Measurements from ENCODE around the gene RLN3. TPM values are rescaled to one million over a fixed set of nuclear protein-coding genes. Genes with fewer than 3 reads are reported as not detected.
A peak's percentile ranks its signal among the peaks of the same experiment; 100 is the strongest.

The RLN3 gene
- total and polyA plus RNA-seq, 2 experiments from 2014 or later = not detected

GRCh38 chr19:14072535-14073260 is 44.8 kb downstream of the RLN3 start, which contains the start of gene MISP3:
Gene MISP3 (plus strand): TSS chr19:14072786. CDS start chr19:14073310, 524 bp downstream.
- no peaks in the 10 kb centered on the region for H3K36me3 ChIP-seq (ENCODE audit: low read depth)
- no peaks in the 10 kb centered on the region for H3K9me2 ChIP-seq (ENCODE audit: insufficient read depth)
- H3K27ac ChIP-seq = peak within 1 kb of the TSS; percentile 40
- peak within 1 kb of the TSS; percentile 92 for H3K4me3 ChIP-seq
- peak within 1 kb of the TSS; percentile 76 for H3K9ac ChIP-seq
- peak within 1 kb of the TSS; percentile 97 for H2AFZ ChIP-seq
- H3K4me2 ChIP-seq (ENCODE audit: unreplicated experiment) = peak within 1 kb of the TSS; percentile 95
- H3K4me1 ChIP-seq (ENCODE audit: insufficient read depth) = peaks cover 6% of the 10 kb centered on the region
- no peaks in the 10 kb centered on the region for H3K79me2 ChIP-seq (ENCODE audit: insufficient read depth)
- peak; percentile 62 for DNase-seq
- H4K20me1 ChIP-seq (ENCODE audit: insufficient read depth) = no peaks in the 10 kb centered on the region
- H3K9me3 ChIP-seq (ENCODE audit: low read depth) = no peaks in the 10 kb centered on the region
- no peaks in the 10 kb centered on the region for H3K27me3 ChIP-seq (replicated peaks; ENCODE audit: insufficient read depth)
- WGBS, 2 experiments (ENCODE audit: low coverage in 1 of 2, low lambda C conversion rate in 2 of 2, missing lambda C conversion rate in 2 of 2) = 3% methylated on average over 32 to 36 of the region's 51 CpGs
- in situ Hi-C loops (cut with MboI) = loop anchor here (10.0 kb wide), 1 partner anchor 188 kb away; no protein-coding TSS in a partner anchor
- no peaks in the 10 kb centered on the region for H3F3A ChIP-seq (ENCODE audit: insufficient read depth)
- TF ChIP-seq EZH2 (IDR thresholded peaks at IDR 0.05; ENCODE audit: insufficient read depth, poor library complexity, severe bottlenecking) (no peak), EZH2phosphoT487 (IDR thresholded peaks at IDR 0.05; ENCODE audit: insufficient read depth, low read depth) (no peak)

- Histone ChIP-seq H3K4me1 (ENCODE audit: insufficient read depth) (peaks cover 6% of the 10 kb centered on the region), H3K36me3 (ENCODE audit: low read depth) (no peaks in the 10 kb centered on the region), H3K9me2 (ENCODE audit: insufficient read depth) (no peaks in the 10 kb centered on the region), H3K4me3 (peak overlapping the region; percentile 92), H3K9ac (peak overlapping the region; percentile 76), H3K4me2 (ENCODE audit: unreplicated experiment) (peak overlapping the region; percentile 95), H3K27ac (peak overlapping the region; percentile 40), H3F3A (ENCODE audit: insufficient read depth) (no peaks in the 10 kb centered on the region), H2AFZ (peak overlapping the region; percentile 97), H3K9me3 (ENCODE audit: low read depth) (no peaks in the 10 kb centered on the region), H3K27me3 (replicated peaks; ENCODE audit: insufficient read depth) (no peaks in the 10 kb centered on the region), H3K79me2 (ENCODE audit: insufficient read depth) (no peaks in the 10 kb centered on the region), H4K20me1 (ENCODE audit: insufficient read depth) (no peaks in the 10 kb centered on the region)
- WGBS, 2 experiments (ENCODE audit: low coverage in 1 of 2, low lambda C conversion rate in 2 of 2, missing lambda C conversion rate in 2 of 2) = 1% methylated on average over 52 to 56 of the region's 106 CpGs
- TF ChIP-seq EZH2phosphoT487 (IDR thresholded peaks at IDR 0.05; ENCODE audit: insufficient read depth, low read depth) (no peak), EZH2 (IDR thresholded peaks at IDR 0.05; ENCODE audit: insufficient read depth, poor library complexity, severe bottlenecking) (no peak)
- in situ Hi-C loops (cut with MboI) = loop anchor here (10.0 kb wide), 1 partner anchor 189 kb away; no protein-coding TSS in a partner anchor
- DNase-seq = peak; percentile 92
Measured at GRCh38 chr19:14073261-14073924, 45.4 kb downstream of the RLN3 start.

- H3K4me3 ChIP-seq = peak overlapping the region; percentile 92
- DNase-seq = peak; percentile 59
- H4K20me1 ChIP-seq (ENCODE audit: insufficient read depth) = no peaks in the 10 kb centered on the region
- peak overlapping the region; percentile 95 for H3K4me2 ChIP-seq (ENCODE audit: unreplicated experiment)
- H3K27ac ChIP-seq = peak overlapping the region; percentile 40
- no peaks in the 10 kb centered on the region; the same call in 1 of the 2 replicates for H3K79me2 ChIP-seq (ENCODE audit: insufficient read depth)
- no peaks in the 10 kb centered on the region for H3F3A ChIP-seq (ENCODE audit: insufficient read depth)
- peak overlapping the region; percentile 76 for H3K9ac ChIP-seq
- no peak for TF ChIP-seq EZH2phosphoT487 (IDR thresholded peaks at IDR 0.05; ENCODE audit: insufficient read depth, low read depth)
- no peak for TF ChIP-seq EZH2 (IDR thresholded peaks at IDR 0.05; ENCODE audit: insufficient read depth, poor library complexity, severe bottlenecking)
- WGBS, 2 experiments (ENCODE audit: low coverage in 1 of 2, low lambda C conversion rate in 2 of 2, missing lambda C conversion rate in 2 of 2) = 1 to 2% methylated on average over 40 to 44 of the region's 44 CpGs
- no peaks in the 10 kb centered on the region for H3K27me3 ChIP-seq (replicated peaks; ENCODE audit: insufficient read depth)
- peaks cover 6% of the 10 kb centered on the region for H3K4me1 ChIP-seq (ENCODE audit: insufficient read depth)
- H2AFZ ChIP-seq = peak overlapping the region; percentile 97
- in situ Hi-C loops (cut with MboI) = loop anchor here (10.0 kb wide), 1 partner anchor 189 kb away; no protein-coding TSS in a partner anchor
- no peaks in the 10 kb centered on the region for H3K9me3 ChIP-seq (ENCODE audit: low read depth)
- H3K36me3 ChIP-seq (ENCODE audit: low read depth) = no peaks in the 10 kb centered on the region
- H3K9me2 ChIP-seq (ENCODE audit: insufficient read depth) = no peaks in the 10 kb centered on the region
Measured at GRCh38 chr19:14073925-14074838, 46.2 kb downstream of the RLN3 start.

- H3K27ac ChIP-seq = no peak overlapping the region
- H3K4me2 ChIP-seq (ENCODE audit: unreplicated experiment) = no peak overlapping the region
- peaks cover 18% of the 10 kb centered on the region for H3K79me2 ChIP-seq (ENCODE audit: insufficient read depth)
- no peaks in the 10 kb centered on the region for H3K9me2 ChIP-seq (ENCODE audit: insufficient read depth)
- 17 to 26% methylated on average over 2 of the region's 2 CpGs for WGBS, 2 experiments (ENCODE audit: low coverage in 1 of 2, low lambda C conversion rate in 2 of 2, missing lambda C conversion rate in 2 of 2)
- H3K9ac ChIP-seq = no peak overlapping the region
- no peaks in the 10 kb centered on the region for H3K27me3 ChIP-seq (replicated peaks; ENCODE audit: insufficient read depth)
- H3F3A ChIP-seq (ENCODE audit: insufficient read depth) = no peaks in the 10 kb centered on the region
- no peaks in the 10 kb centered on the region for H3K36me3 ChIP-seq (ENCODE audit: low read depth)
- no peak for TF ChIP-seq EZH2phosphoT487 (IDR thresholded peaks at IDR 0.05; ENCODE audit: insufficient read depth, low read depth)
- TF ChIP-seq EZH2 (IDR thresholded peaks at IDR 0.05; ENCODE audit: insufficient read depth, poor library complexity, severe bottlenecking) = no peak
- DNase-seq = peak; percentile 47
- H3K4me1 ChIP-seq (ENCODE audit: insufficient read depth) = peaks cover 12% of the 10 kb centered on the region
- no peak overlapping the region for H3K4me3 ChIP-seq
- no peaks in the 10 kb centered on the region for H3K9me3 ChIP-seq (ENCODE audit: low read depth)
- in situ Hi-C loops (cut with MboI) = loop anchor here (10.0 kb wide), 1 partner anchor 194 kb away; no protein-coding TSS in a partner anchor
- H4K20me1 ChIP-seq (ENCODE audit: insufficient read depth) = no peaks in the 10 kb centered on the region
- no peak overlapping the region for H2AFZ ChIP-seq
Measured at GRCh38 chr19:14078411-14078810, 50.5 kb downstream of the RLN3 start.

Other genes with a start within 250 kb of the RLN3 start
- gene ZSWIM4, start 232.7 kb upstream of the RLN3 start, total RNA-seq (2014; rRNA removed; shearing (Covaris generic)) = 2.9 and 3.0 TPM in 2 replicates
- gene ZSWIM4, start 232.7 kb upstream of the RLN3 start, polyA plus RNA-seq (2016; fragmentation: Nextera tagmentation; extraction: Ambion mirVana) = 0.35 and 0.81 TPM in 2 replicates
- not detected in 2 replicates for gene NANOS3, start 151.0 kb upstream of the RLN3 start, total RNA-seq (2014; rRNA removed; shearing (Covaris generic))
- gene NANOS3, start 151.0 kb upstream of the RLN3 start, polyA plus RNA-seq (2016; fragmentation: Nextera tagmentation; extraction: Ambion mirVana) = 2.7 TPM in 2 replicates
- 0.11 TPM in 1 of 2 replicates, not detected in the other for gene BRME1, start 122.0 kb upstream of the RLN3 start, total RNA-seq (2014; rRNA removed; shearing (Covaris generic))
- gene BRME1, start 122.0 kb upstream of the RLN3 start, polyA plus RNA-seq (2016; fragmentation: Nextera tagmentation; extraction: Ambion mirVana) = 0.63 and 2.1 TPM in 2 replicates
- gene CC2D1A, start 121.9 kb upstream of the RLN3 start, total RNA-seq (2014; rRNA removed; shearing (Covaris generic)) = 20.6 and 22.8 TPM in 2 replicates
- 15.8 and 16.9 TPM in 2 replicates for gene CC2D1A, start 121.9 kb upstream of the RLN3 start, polyA plus RNA-seq (2016; fragmentation: Nextera tagmentation; extraction: Ambion mirVana)
- 6.2 and 9.2 TPM in 2 replicates for gene PODNL1, start 89.7 kb upstream of the RLN3 start, total RNA-seq (2014; rRNA removed; shearing (Covaris generic))
- 36.8 and 45.3 TPM in 2 replicates for gene PODNL1, start 89.7 kb upstream of the RLN3 start, polyA plus RNA-seq (2016; fragmentation: Nextera tagmentation; extraction: Ambion mirVana)
- 10.6 and 11.5 TPM in 2 replicates for gene DCAF15, start 75.6 kb upstream of the RLN3 start, total RNA-seq (2014; rRNA removed; shearing (Covaris generic))
- gene DCAF15, start 75.6 kb upstream of the RLN3 start, polyA plus RNA-seq (2016; fragmentation: Nextera tagmentation; extraction: Ambion mirVana) = 9.3 and 10.5 TPM in 2 replicates
- 1.9 and 2.5 TPM in 2 replicates for gene RFX1, start 21.8 kb upstream of the RLN3 start, total RNA-seq (2014; rRNA removed; shearing (Covaris generic))
- gene RFX1, start 21.8 kb upstream of the RLN3 start, polyA plus RNA-seq (2016; fragmentation: Nextera tagmentation; extraction: Ambion mirVana) = 1.6 and 1.7 TPM in 2 replicates
- gene IL27RA, start 3.6 kb downstream of the RLN3 start, total RNA-seq (2014; rRNA removed; shearing (Covaris generic)) = 7.5 and 8.5 TPM in 2 replicates
- gene IL27RA, start 3.6 kb downstream of the RLN3 start, polyA plus RNA-seq (2016; fragmentation: Nextera tagmentation; extraction: Ambion mirVana) = 5.8 and 7.1 TPM in 2 replicates
- gene PALM3, start 33.9 kb downstream of the RLN3 start, total RNA-seq (2014; rRNA removed; shearing (Covaris generic)) = 0.25 TPM in 1 of 2 replicates, not detected in the other
- gene PALM3, start 33.9 kb downstream of the RLN3 start, polyA plus RNA-seq (2016; fragmentation: Nextera tagmentation; extraction: Ambion mirVana) = 0.15 TPM in 1 of 2 replicates, not detected in the other
- gene MISP3, start 44.6 kb downstream of the RLN3 start, total RNA-seq (2014; rRNA removed; shearing (Covaris generic)) = 1.3 TPM in 1 of 2 replicates, not detected in the other
- 2.0 and 2.7 TPM in 2 replicates for gene MISP3, start 44.6 kb downstream of the RLN3 start, polyA plus RNA-seq (2016; fragmentation: Nextera tagmentation; extraction: Ambion mirVana)
- gene C19orf67, start 57.6 kb downstream of the RLN3 start, total RNA-seq (2014; rRNA removed; shearing (Covaris generic)) = not detected in 2 replicates
- not detected in 2 replicates for gene C19orf67, start 57.6 kb downstream of the RLN3 start, polyA plus RNA-seq (2016; fragmentation: Nextera tagmentation; extraction: Ambion mirVana)
- gene SAMD1, start 62.6 kb downstream of the RLN3 start, total RNA-seq (2014; rRNA removed; shearing (Covaris generic)) = 42.5 and 50.8 TPM in 2 replicates
- 5.4 and 5.7 TPM in 2 replicates for gene SAMD1, start 62.6 kb downstream of the RLN3 start, polyA plus RNA-seq (2016; fragmentation: Nextera tagmentation; extraction: Ambion mirVana)
- gene PRKACA, start 89.6 kb downstream of the RLN3 start, total RNA-seq (2014; rRNA removed; shearing (Covaris generic)) = 37.4 and 67.8 TPM in 2 replicates
- gene PRKACA, start 89.6 kb downstream of the RLN3 start, polyA plus RNA-seq (2016; fragmentation: Nextera tagmentation; extraction: Ambion mirVana) = 4.6 and 5.3 TPM in 2 replicates
- gene ASF1B, start 108.4 kb downstream of the RLN3 start, total RNA-seq (2014; rRNA removed; shearing (Covaris generic)) = 7.6 and 11.2 TPM in 2 replicates
- 18.0 and 19.0 TPM in 2 replicates for gene ASF1B, start 108.4 kb downstream of the RLN3 start, polyA plus RNA-seq (2016; fragmentation: Nextera tagmentation; extraction: Ambion mirVana)
- gene ADGRL1, start 178.0 kb downstream of the RLN3 start, total RNA-seq (2014; rRNA removed; shearing (Covaris generic)) = 3.0 and 3.8 TPM in 2 replicates
- 0.75 and 1.0 TPM in 2 replicates for gene ADGRL1, start 178.0 kb downstream of the RLN3 start, polyA plus RNA-seq (2016; fragmentation: Nextera tagmentation; extraction: Ambion mirVana)